ENCODE measurements around the gene CTIF. TPM values are rescaled to one million over a fixed set of nuclear protein-coding genes. Genes with fewer than 3 reads are reported as not detected.

The CTIF gene
- total RNA-seq, 1 experiment from 2014 or later: 5.8 TPM

DNA sequence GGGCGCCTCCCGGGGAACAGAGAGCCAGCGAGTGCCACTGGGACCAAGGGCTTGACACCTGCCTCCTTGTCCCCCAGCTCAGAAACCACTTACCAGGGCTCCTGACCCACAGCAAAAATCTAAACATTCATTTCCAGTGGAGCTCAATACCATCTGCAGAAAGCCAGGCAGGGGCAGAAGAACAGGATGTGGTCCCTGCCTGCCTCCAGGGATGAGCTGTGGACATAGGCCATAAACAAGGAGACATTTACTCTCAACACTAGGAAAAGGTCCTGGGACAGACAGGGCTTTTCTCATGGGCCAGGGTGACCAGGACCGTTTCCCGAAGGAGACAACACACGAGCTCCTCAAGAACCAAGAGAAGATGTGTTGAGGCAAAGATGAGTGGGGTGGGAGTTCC is 203.0 kb downstream of the CTIF start:
- no peak overlapping the region for H3K9ac ChIP-seq (ENCODE audit: low read length)
- DNase-seq (no peak), ATAC-seq (no peak)
- no peak overlapping the region for H3K4me3 ChIP-seq (ENCODE audit: low read length)
- H2AFZ ChIP-seq (ENCODE audit: low read length): no peak overlapping the region
- POLR2A ChIA-PET (ENCODE audit: unreplicated experiment): no interaction called here
- H3K36me3 ChIP-seq (ENCODE audit: low read depth, low read length): no peaks in the 10 kb centered on the region
- CTCF ChIA-PET: no interaction called here
- intact Hi-C loops (cut with micrococcal nuclease): no loop called here
- H3K27me3 ChIP-seq (ENCODE audit: low read length): no peaks in the 10 kb centered on the region
- TF ChIP-seq, protein P1, sequence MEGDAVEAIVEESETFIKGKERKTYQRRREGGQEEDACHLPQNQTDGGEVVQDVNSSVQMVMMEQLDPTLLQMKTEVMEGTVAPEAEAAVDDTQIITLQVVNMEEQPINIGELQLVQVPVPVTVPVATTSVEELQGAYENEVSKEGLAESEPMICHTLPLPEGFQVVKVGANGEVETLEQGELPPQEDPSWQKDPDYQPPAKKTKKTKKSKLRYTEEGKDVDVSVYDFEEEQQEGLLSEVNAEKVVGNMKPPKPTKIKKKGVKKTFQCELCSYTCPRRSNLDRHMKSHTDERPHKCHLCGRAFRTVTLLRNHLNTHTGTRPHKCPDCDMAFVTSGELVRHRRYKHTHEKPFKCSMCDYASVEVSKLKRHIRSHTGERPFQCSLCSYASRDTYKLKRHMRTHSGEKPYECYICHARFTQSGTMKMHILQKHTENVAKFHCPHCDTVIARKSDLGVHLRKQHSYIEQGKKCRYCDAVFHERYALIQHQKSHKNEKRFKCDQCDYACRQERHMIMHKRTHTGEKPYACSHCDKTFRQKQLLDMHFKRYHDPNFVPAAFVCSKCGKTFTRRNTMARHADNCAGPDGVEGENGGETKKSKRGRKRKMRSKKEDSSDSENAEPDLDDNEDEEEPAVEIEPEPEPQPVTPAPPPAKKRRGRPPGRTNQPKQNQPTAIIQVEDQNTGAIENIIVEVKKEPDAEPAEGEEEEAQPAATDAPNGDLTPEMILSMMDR (conservative IDR thresholded peaks at IDR 0.05; ENCODE audit: low read depth, low read length): no peak
- no peak for TF ChIP-seq EZH2 (IDR thresholded peaks at IDR 0.05; ENCODE audit: low read length, unreplicated experiment)
- no peak for TF ChIP-seq EZH2phosphoT487 (IDR thresholded peaks at IDR 0.05; ENCODE audit: borderline replicate concordance, low read length)
- H3F3A ChIP-seq (ENCODE audit: low read length, unreplicated experiment): no peaks in the 10 kb centered on the region
- no peaks in the 10 kb centered on the region for H3K9me3 ChIP-seq (ENCODE audit: low read length)
- H3K4me2 ChIP-seq (ENCODE audit: low read length): no peak overlapping the region
- H3K27ac ChIP-seq (ENCODE audit: low read length): no peak overlapping the region
- H3K79me2 ChIP-seq (ENCODE audit: low read length): no peaks in the 10 kb centered on the region
- no peaks in the 10 kb centered on the region for H3K9me2 ChIP-seq (replicated peaks; ENCODE audit: low read length)
- H3K4me1 ChIP-seq (ENCODE audit: insufficient read depth, low read length): peaks cover 1% of the 10 kb centered on the region; the same call in 1 of the 2 replicates
- no TSS peak for BruUV-seq (replicated peaks)
- H4K20me1 ChIP-seq (ENCODE audit: low read length): no peaks in the 10 kb centered on the region

DNA sequence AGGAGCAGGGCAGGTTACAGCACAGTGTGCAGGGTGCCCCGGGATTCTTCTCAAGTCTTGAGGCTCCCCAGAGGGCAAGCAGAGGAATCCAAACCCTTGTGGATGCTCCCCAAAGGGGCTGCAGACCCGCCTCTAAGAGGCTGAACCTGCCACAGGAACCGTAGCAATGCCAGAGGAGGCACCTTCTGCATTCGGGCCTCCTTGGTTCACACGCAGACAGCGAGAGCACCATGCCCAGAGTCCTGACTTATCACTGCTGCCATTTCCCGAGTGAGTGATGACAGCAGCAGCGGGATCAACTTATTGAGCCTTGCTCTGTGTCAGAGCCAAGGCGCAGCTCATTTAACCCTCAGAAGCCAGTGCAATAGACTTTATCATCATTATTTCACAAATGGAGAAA is 203.5 kb downstream of the CTIF start:
- no peaks in the 10 kb centered on the region for H3K27me3 ChIP-seq (ENCODE audit: low read length)
- no peak for ATAC-seq
- ChIA-PET CTCF (no interaction called here), POLR2A (ENCODE audit: unreplicated experiment) (no interaction called here)
- no TSS peak for BruUV-seq (replicated peaks)
- H3K9me2 ChIP-seq (replicated peaks; ENCODE audit: low read length): no peaks in the 10 kb centered on the region
- DNase-seq: no peak
- no peak overlapping the region for H2AFZ ChIP-seq (ENCODE audit: low read length)
- no peaks in the 10 kb centered on the region for H3K9me3 ChIP-seq (ENCODE audit: low read length)
- no peaks in the 10 kb centered on the region for H3K36me3 ChIP-seq (ENCODE audit: low read depth, low read length)
- no peaks in the 10 kb centered on the region for H4K20me1 ChIP-seq (ENCODE audit: low read length)
- no peaks in the 10 kb centered on the region for H3K4me1 ChIP-seq (ENCODE audit: insufficient read depth, low read length)
- no peaks in the 10 kb centered on the region for H3F3A ChIP-seq (ENCODE audit: low read length, unreplicated experiment)
- no peak overlapping the region for H3K27ac ChIP-seq (ENCODE audit: low read length)
- intact Hi-C loops (cut with micrococcal nuclease): no loop called here
- H3K4me2 ChIP-seq (ENCODE audit: low read length): no peak overlapping the region
- TF ChIP-seq, protein P1 (conservative IDR thresholded peaks at IDR 0.05; ENCODE audit: low read depth, low read length): no peak
- TF ChIP-seq EZH2phosphoT487 (IDR thresholded peaks at IDR 0.05; ENCODE audit: borderline replicate concordance, low read length): no peak
- TF ChIP-seq EZH2 (IDR thresholded peaks at IDR 0.05; ENCODE audit: low read length, unreplicated experiment): no peak
- H3K9ac ChIP-seq (ENCODE audit: low read length): no peak overlapping the region
- no peaks in the 10 kb centered on the region for H3K79me2 ChIP-seq (ENCODE audit: low read length)
- H3K4me3 ChIP-seq (ENCODE audit: low read length): no peak overlapping the region

DNA sequence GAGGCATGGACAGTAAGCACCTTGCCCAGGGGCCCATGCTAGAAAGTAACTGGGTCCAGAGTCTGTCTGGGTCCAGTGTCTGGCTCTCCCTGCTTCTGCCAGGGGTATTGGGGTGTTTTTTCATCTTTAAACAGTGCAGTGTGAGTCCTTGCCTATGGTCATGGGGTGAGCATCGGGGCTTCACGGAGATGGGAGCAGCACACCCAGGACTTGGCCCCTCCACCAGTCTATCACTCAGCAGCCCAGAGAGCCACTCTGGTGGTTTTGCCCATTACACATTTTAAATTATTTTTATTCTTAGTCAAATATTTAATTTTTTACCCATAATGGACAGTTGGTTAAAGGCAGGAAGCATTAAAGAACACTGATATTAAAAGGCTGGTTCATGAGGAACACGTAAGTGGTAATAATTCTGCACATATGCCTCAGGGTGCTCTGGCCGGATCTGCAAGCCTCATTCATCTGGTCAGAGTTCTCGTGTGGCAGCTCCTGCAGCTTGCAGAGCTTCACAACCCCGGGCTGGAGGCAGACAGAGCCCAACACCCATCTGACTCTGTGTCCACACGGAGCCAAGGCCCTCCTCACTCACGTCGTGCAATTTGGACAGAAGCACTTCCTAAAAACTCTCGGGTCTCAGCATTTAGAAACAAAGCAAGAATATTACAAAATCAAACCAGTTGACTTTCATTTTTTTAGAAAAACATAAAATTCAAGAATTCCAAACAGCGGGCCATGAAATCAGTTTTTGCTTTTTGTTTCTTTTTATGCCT is 204.1 kb downstream of the CTIF start:
- intact Hi-C loops (cut with micrococcal nuclease): no loop called here
- TF ChIP-seq, protein P1 (conservative IDR thresholded peaks at IDR 0.05; ENCODE audit: low read depth, low read length): no peak
- TF ChIP-seq EZH2 (IDR thresholded peaks at IDR 0.05; ENCODE audit: low read length, unreplicated experiment) (no peak), EZH2phosphoT487 (IDR thresholded peaks at IDR 0.05; ENCODE audit: borderline replicate concordance, low read length) (no peak)

More for the DNA sequence above, 204.1 kb downstream of the CTIF start:
- H3K9ac ChIP-seq (ENCODE audit: low read length): no peak overlapping the region
- H3K36me3 ChIP-seq (ENCODE audit: low read depth, low read length): no peaks in the 10 kb centered on the region
- H2AFZ ChIP-seq (ENCODE audit: low read length): no peak overlapping the region
- H3K4me2 ChIP-seq (ENCODE audit: low read length): no peak overlapping the region
- H3K4me3 ChIP-seq (ENCODE audit: low read length): no peak overlapping the region
- no TSS peak for BruUV-seq (replicated peaks)
- H4K20me1 ChIP-seq (ENCODE audit: low read length): no peaks in the 10 kb centered on the region
- no peaks in the 10 kb centered on the region for H3K4me1 ChIP-seq (ENCODE audit: insufficient read depth, low read length)
- H3K9me2 ChIP-seq (replicated peaks; ENCODE audit: low read length): no peaks in the 10 kb centered on the region
- ATAC-seq (peak; percentile 20; the same call in 1 of the 2 replicates), DNase-seq (no peak)
- H3F3A ChIP-seq (ENCODE audit: low read length, unreplicated experiment): no peaks in the 10 kb centered on the region
- H3K9me3 ChIP-seq (ENCODE audit: low read length): no peaks in the 10 kb centered on the region
- ChIA-PET CTCF (no interaction called here), POLR2A (ENCODE audit: unreplicated experiment) (no interaction called here)
- H3K79me2 ChIP-seq (ENCODE audit: low read length): no peaks in the 10 kb centered on the region
- H3K27ac ChIP-seq (ENCODE audit: low read length): no peak overlapping the region
- no peaks in the 10 kb centered on the region for H3K27me3 ChIP-seq (ENCODE audit: low read length)
